HepG2 (cell line): ENCODE measurements around the gene SLC1A5. TPM values are rescaled to one million over a fixed set of nuclear protein-coding genes. Genes with fewer than 3 reads are reported as not detected.
A peak's percentile ranks its signal among the peaks of the same experiment; 100 is the strongest.

Experiments
- GFI1 ChIP-seq: sonication (generic); formaldehyde crosslinking; IDR thresholded peaks from 2 replicates; pipeline ENCODE4 v1.5.0; 2020; ENCODE audit warnings: missing genetic modification reagents, mild to moderate bottlenecking, borderline replicate concordance
- KLF11 ChIP-seq: IDR thresholded peaks from 2 replicates; pipeline ENCODE4 v1.6.1; 2016; ENCODE audit warnings: missing compliant biosample characterization
- NFRKB ChIP-seq: fragments of 450-650 bp; IDR thresholded peaks from 2 replicates; pipeline ENCODE4 v1.6.1; 2017
- NRL ChIP-seq: sonication (generic); formaldehyde crosslinking; IDR thresholded peaks from 2 replicates; pipeline ENCODE4 v1.5.0; 2020; ENCODE audit warnings: missing genetic modification reagents, mild to moderate bottlenecking, moderate library complexity, borderline replicate concordance
- PPARG ChIP-seq: conservative IDR thresholded peaks from 2 replicates; pipeline ENCODE4 v1.6.1; 2016; ENCODE audit warnings: missing biosample characterization, missing genetic modification reagents
- SUZ12 ChIP-seq: fragments of 150-350 bp; IDR thresholded peaks from 2 replicates; pipeline ENCODE4 v1.6.1; 2014; ENCODE audit warnings: low read depth, low read length
- ZFP1 ChIP-seq: IDR thresholded peaks from 2 replicates; pipeline ENCODE4 v1.6.1; 2016
- ZKSCAN1 ChIP-seq: fragments of 150-350 bp; IDR thresholded peaks from 2 replicates; pipeline ENCODE4 v1.6.1; 2014; ENCODE audit warnings: low read length
- ZNF773 ChIP-seq: sonication (generic); formaldehyde crosslinking; IDR thresholded peaks from 2 replicates; pipeline ENCODE4 v1.4.0; 2020; ENCODE audit warnings: missing genetic modification reagents, borderline replicate concordance
- ZNF816 ChIP-seq: sonication (generic); formaldehyde crosslinking; IDR thresholded peaks from 2 replicates; pipeline ENCODE4 v1.8.0; 2022; ENCODE audit warnings: missing genetic modification reagents, mild to moderate bottlenecking, borderline replicate concordance
- polyA plus RNA-seq, 8 experiments: library from polyadenylated mRNA; depleted of rRNA in 3 of 8; stranded (reverse) in 7 of 8; unstranded in 1 of 8; fragments of >200 nt; fragmentation: Illumina TruSeq in 4 of 8; extraction: Trizol in 4 of 8; gene quantifications; 2 replicates each; pipeline versions ENCODE4 v1.2.1 to v1.2.3, GENCODE V29; 2011 to 2016; ENCODE audit warnings: low read depth in 4 of 8, missing spikeins in 1 of 8, mixed read lengths in 1 of 8; ENCODE audit not compliant: insufficient read depth in 1 of 8
- total RNA-seq, 5 experiments: library from RNA; depleted of rRNA; stranded (reverse); fragments of >200 nt; fragmentation: Illumina TruSeq; extraction: Trizol; gene quantifications; 2 replicates each; pipeline ENCODE4 v1.2.3, GENCODE V29; 2016; ENCODE audit warnings: low read depth in 1 of 5
- TF ChIP-seq, protein P1 (sequence below): sonication (generic); formaldehyde crosslinking; IDR thresholded peaks from 2 replicates; pipeline ENCODE4 v1.8.1; 2023; ENCODE audit warnings: mild to moderate bottlenecking, inconsistent platforms, moderate library complexity, missing genetic modification reagents, borderline replicate concordance
- TF ChIP-seq, protein P2 (sequence below): sonication (generic); formaldehyde crosslinking; IDR thresholded peaks from 2 replicates; pipeline ENCODE4 v1.5.0; 2020; ENCODE audit warnings: mild to moderate bottlenecking, missing genetic modification reagents, borderline replicate concordance
- TF ChIP-seq, protein P3 (sequence below): sonication (generic); formaldehyde crosslinking; IDR thresholded peaks from 2 replicates; pipeline ENCODE4 v1.5.0; 2020; ENCODE audit warnings: mild to moderate bottlenecking, low read depth, missing genetic modification reagents, borderline replicate concordance
- TF ChIP-seq, protein P4 (sequence below): sonication (generic); formaldehyde crosslinking; IDR thresholded peaks from 2 replicates; pipeline ENCODE4 v1.4.0; 2020; ENCODE audit warnings: missing genetic modification reagents
- TF ChIP-seq, protein P5 (sequence below): fragments of 450-650 bp; IDR thresholded peaks from 2 replicates; pipeline ENCODE4 v1.6.1; 2017; ENCODE audit warnings: mild to moderate bottlenecking
- TF ChIP-seq, protein P6 (sequence below): sonication (generic); formaldehyde crosslinking; IDR thresholded peaks from 2 replicates; pipeline ENCODE4 v1.4.0; 2020; ENCODE audit warnings: mild to moderate bottlenecking, missing genetic modification reagents
- TF ChIP-seq, protein P7 (sequence below): sonication (generic); formaldehyde crosslinking; IDR thresholded peaks from 2 replicates; pipeline ENCODE4 v1.5.0; 2020; ENCODE audit warnings: missing genetic modification reagents

SLC1A5 gene
- total and polyA plus RNA-seq, 2 of the 13 experiments (the other 11 are each of a cell fraction or from before 2014, with no cell fraction given) = 120 to 159 TPM

DNA sequence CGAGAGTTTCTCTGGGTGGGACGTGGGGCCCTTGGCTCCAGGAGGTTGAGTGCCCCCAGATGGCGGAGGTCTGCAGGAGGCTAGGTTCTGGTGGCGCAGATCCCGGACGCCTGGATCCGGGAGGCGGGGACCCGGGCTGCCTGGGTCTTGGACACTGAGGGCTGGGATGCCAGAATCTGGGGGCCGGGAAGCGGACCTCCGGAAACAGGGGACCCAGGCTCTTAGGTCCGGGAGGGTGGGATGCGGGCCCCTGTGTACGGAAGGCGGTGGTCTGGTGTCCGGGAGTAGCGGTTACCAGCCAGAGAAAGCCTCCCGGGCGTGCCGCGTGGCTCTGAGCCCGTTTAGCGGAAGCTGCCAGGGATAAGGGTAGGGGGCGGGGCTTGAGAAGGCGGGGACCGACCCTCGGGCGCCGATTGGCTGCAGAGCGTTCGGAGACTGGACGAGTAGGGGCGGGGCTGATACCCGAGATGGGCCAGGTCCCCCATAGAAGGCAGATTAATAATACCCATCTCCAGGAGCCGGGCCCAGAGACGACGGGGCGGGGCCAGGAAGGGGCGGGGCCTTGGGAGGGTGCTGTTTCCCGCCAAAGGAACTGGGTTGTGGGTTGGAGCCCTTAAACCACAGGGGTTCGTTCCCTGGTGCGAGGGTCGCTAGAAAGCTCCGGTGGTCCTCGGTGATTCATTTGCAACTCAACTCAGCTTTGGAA is at the start of gene SLC1A5 (continued):
- TF ChIP-seq ZNF773 (CRISPR knock-in tag) (no peak), NRL (peak; percentile 83; the same call in 1 of the 2 replicates), ZNF816 (CRISPR knock-in tag) (peak; percentile 88), ZKSCAN1 (no peak), KLF11 (CRISPR knock-in tag) (peak; percentile 93), GFI1 (CRISPR knock-in tag) (peak; percentile 55; the same call in 1 of the 2 replicates), PPARG (CRISPR knock-in tag) (no peak), SUZ12 (no peak), NFRKB (no peak), ZFP1 (CRISPR knock-in tag) (peak; percentile 85; the same call in 1 of the 2 replicates)
- TF ChIP-seq, protein P1, sequence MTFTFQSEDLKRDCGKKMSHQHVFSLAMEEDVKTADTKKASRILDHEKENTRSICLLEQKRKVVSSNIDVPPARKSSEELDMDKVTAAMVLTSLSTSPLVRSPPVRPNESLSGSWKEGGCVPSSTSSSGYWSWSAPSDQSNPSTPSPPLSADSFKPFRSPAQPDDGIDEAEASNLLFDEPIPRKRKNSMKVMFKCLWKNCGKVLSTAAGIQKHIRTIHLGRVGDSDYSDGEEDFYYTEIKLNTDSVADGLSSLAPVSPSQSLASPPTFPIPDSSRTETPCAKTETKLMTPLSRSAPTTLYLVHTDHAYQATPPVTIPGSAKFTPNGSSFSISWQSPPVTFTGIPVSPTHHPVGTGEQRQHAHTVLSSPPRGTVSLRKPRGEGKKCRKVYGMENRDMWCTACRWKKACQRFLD = no peak; the same call in 1 of the 2 replicates
- TF ChIP-seq, protein P2, sequence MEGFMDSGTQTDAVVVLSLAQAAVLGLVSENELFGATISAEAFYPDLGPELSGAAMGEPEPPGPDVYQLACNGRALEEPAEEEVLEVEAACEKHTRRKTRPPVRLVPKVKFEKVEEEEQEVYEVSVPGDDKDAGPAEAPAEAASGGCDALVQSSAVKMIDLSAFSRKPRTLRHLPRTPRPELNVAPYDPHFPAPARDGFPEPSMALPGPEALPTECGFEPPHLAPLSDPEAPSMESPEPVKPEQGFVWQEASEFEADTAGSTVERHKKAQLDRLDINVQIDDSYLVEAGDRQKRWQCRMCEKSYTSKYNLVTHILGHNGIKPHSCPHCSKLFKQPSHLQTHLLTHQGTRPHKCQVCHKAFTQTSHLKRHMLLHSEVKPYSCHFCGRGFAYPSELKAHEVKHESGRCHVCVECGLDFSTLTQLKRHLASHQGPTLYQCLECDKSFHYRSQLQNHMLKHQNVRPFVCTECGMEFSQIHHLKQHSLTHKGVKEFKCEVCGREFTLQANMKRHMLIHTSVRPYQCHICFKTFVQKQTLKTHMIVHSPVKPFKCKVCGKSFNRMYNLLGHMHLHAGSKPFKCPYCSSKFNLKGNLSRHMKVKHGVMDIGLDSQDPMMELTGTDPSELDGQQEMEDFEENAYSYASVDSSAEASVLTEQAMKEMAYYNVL (CRISPR knock-in tag) = no peak; the same call in 1 of the 2 replicates
- TF ChIP-seq, protein P3, sequence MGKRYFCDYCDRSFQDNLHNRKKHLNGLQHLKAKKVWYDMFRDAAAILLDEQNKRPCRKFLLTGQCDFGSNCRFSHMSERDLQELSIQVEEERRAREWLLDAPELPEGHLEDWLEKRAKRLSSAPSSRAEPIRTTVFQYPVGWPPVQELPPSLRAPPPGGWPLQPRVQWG (CRISPR knock-in tag) = no peak
- TF ChIP-seq, protein P4, sequence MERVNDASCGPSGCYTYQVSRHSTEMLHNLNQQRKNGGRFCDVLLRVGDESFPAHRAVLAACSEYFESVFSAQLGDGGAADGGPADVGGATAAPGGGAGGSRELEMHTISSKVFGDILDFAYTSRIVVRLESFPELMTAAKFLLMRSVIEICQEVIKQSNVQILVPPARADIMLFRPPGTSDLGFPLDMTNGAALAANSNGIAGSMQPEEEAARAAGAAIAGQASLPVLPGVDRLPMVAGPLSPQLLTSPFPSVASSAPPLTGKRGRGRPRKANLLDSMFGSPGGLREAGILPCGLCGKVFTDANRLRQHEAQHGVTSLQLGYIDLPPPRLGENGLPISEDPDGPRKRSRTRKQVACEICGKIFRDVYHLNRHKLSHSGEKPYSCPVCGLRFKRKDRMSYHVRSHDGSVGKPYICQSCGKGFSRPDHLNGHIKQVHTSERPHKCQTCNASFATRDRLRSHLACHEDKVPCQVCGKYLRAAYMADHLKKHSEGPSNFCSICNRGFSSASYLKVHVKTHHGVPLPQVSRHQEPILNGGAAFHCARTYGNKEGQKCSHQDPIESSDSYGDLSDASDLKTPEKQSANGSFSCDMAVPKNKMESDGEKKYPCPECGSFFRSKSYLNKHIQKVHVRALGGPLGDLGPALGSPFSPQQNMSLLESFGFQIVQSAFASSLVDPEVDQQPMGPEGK (CRISPR knock-in tag) = peak; percentile 25
- TF ChIP-seq, protein P5, sequence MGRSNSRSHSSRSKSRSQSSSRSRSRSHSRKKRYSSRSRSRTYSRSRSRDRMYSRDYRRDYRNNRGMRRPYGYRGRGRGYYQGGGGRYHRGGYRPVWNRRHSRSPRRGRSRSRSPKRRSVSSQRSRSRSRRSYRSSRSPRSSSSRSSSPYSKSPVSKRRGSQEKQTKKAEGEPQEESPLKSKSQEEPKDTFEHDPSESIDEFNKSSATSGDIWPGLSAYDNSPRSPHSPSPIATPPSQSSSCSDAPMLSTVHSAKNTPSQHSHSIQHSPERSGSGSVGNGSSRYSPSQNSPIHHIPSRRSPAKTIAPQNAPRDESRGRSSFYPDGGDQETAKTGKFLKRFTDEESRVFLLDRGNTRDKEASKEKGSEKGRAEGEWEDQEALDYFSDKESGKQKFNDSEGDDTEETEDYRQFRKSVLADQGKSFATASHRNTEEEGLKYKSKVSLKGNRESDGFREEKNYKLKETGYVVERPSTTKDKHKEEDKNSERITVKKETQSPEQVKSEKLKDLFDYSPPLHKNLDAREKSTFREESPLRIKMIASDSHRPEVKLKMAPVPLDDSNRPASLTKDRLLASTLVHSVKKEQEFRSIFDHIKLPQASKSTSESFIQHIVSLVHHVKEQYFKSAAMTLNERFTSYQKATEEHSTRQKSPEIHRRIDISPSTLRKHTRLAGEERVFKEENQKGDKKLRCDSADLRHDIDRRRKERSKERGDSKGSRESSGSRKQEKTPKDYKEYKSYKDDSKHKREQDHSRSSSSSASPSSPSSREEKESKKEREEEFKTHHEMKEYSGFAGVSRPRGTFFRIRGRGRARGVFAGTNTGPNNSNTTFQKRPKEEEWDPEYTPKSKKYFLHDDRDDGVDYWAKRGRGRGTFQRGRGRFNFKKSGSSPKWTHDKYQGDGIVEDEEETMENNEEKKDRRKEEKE = no peak
- TF ChIP-seq, protein P6, sequence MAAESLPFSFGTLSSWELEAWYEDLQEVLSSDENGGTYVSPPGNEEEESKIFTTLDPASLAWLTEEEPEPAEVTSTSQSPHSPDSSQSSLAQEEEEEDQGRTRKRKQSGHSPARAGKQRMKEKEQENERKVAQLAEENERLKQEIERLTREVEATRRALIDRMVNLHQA (CRISPR knock-in tag) = no peak
- TF ChIP-seq, protein P7, sequence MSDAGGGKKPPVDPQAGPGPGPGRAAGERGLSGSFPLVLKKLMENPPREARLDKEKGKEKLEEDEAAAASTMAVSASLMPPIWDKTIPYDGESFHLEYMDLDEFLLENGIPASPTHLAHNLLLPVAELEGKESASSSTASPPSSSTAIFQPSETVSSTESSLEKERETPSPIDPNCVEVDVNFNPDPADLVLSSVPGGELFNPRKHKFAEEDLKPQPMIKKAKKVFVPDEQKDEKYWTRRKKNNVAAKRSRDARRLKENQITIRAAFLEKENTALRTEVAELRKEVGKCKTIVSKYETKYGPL (CRISPR knock-in tag) = no peak
